ENCODE data around the gene PFDN4. TPM values are rescaled to one million over a fixed set of nuclear protein-coding genes. Genes with fewer than 3 reads are reported as not detected.
"Not testable (repeated sequence)": the region's sequence is repeated elsewhere in the genome, so short reads cannot be mapped to it uniquely, and the experiment has no call there.

PFDN4 gene
- total RNA-seq, 1 donor from 2014 or later: 83.5 TPM

DNA sequence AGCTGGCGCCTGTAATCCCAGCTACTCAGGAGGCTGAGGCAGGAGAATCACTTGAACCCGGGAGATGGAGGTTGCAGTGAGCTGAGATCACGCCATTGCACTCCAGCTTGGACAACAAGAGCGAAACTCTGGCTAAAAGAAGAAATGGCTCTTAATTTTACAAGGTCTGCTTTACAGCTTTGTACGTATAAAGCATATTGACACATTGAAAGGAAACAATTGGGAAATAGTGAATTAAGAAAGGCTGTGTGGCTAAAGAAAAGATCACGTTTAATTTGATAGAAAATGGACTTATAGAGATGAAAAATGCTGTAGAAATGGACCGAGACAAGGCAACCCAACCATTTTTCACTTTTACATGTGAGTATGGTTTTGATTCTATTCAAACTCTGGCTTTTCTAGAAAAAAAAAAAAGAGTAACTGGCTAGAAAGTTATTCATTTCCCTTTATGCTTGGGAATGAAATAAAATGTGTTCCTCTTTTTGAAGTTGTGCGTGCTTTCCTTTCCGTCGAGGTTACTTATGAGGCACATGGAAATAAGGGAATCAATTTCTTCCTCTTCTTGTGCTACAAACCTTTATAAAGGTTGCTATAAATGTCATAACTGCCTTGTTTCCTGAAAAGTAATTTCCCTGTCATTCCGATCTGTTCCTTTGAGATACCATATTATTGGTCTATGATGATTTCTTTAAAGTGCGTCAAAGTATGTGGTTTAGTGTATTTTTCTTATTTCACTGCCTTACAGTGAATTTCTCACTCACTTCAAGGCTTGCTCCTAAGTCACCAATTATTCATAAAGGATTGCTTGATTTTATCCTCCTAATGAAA lies 29.4 kb downstream of the PFDN4 start:
- no peak for FAIRE-seq
- Histone ChIP-seq H3K36me3 (ENCODE audit: control insufficient read depth, insufficient read depth, low read length) (no peaks in the 10 kb centered on the region), H3K4me3 (ENCODE audit: low read depth, low read length) (no peak overlapping the region), H3K27me3 (ENCODE audit: control insufficient read depth, insufficient read depth, low read length) (no peaks in the 10 kb centered on the region)
- no peak for DNase-seq (ENCODE audit: low read depth)
- TF ChIP-seq, protein P1, sequence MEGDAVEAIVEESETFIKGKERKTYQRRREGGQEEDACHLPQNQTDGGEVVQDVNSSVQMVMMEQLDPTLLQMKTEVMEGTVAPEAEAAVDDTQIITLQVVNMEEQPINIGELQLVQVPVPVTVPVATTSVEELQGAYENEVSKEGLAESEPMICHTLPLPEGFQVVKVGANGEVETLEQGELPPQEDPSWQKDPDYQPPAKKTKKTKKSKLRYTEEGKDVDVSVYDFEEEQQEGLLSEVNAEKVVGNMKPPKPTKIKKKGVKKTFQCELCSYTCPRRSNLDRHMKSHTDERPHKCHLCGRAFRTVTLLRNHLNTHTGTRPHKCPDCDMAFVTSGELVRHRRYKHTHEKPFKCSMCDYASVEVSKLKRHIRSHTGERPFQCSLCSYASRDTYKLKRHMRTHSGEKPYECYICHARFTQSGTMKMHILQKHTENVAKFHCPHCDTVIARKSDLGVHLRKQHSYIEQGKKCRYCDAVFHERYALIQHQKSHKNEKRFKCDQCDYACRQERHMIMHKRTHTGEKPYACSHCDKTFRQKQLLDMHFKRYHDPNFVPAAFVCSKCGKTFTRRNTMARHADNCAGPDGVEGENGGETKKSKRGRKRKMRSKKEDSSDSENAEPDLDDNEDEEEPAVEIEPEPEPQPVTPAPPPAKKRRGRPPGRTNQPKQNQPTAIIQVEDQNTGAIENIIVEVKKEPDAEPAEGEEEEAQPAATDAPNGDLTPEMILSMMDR (IDR thresholded peaks at IDR 0.05; ENCODE audit: insufficient read depth, low read length, severe bottlenecking): no peak

DNA sequence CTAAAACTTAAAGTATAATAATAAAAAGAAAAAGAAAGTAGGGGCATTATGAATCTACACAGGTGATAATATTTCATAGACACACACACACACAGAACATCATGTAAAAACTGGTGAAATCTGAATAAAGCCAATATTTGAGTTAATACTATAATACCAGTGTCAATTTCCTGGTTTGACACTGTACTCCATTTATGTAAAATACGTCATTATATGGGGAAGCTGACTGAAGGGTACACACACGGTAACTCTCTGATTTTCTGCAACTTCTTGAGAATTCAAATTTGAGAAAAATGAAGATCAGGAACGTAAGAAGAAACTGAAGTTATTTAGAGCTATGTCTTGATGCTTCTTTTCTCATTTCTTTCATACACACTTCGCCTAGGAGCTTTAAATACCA lies 36.2 kb downstream of the PFDN4 start:
- TF ChIP-seq, protein P1 (IDR thresholded peaks at IDR 0.05; ENCODE audit: insufficient read depth, low read length, severe bottlenecking): no peak
- Histone ChIP-seq H3K27me3 (ENCODE audit: control insufficient read depth, insufficient read depth, low read length) (no peaks in the 10 kb centered on the region), H3K4me3 (ENCODE audit: low read depth, low read length) (no peak overlapping the region), H3K36me3 (ENCODE audit: control insufficient read depth, insufficient read depth, low read length) (no peaks in the 10 kb centered on the region)
- DNase-seq (ENCODE audit: low read depth) (no peak), FAIRE-seq (no peak)

DNA sequence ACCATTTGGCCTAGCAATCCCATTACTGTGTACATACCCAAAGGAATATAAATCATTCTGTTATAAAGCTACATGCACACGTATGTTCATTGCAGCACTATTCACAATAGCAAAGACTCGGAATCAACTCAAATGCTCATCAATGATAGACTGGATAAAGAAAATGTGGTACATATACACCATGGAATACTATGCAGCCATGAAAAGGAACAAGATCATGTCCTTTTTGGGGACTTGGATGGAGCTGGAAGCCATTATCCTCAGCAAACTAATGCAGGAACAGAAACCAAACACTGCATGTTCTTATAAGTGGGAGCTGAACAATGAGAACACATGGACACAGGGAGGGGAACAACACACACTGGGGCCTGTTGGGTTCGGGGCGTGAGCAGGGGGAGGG lies 40.8 kb downstream of the PFDN4 start:
- not testable (repeated sequence) for FAIRE-seq; H3K27me3 ChIP-seq (ENCODE audit: control insufficient read depth, insufficient read depth, low read length); H3K36me3 ChIP-seq (ENCODE audit: control insufficient read depth, insufficient read depth, low read length); DNase-seq (ENCODE audit: low read depth); H3K4me3 ChIP-seq (ENCODE audit: low read depth, low read length)

DNA sequence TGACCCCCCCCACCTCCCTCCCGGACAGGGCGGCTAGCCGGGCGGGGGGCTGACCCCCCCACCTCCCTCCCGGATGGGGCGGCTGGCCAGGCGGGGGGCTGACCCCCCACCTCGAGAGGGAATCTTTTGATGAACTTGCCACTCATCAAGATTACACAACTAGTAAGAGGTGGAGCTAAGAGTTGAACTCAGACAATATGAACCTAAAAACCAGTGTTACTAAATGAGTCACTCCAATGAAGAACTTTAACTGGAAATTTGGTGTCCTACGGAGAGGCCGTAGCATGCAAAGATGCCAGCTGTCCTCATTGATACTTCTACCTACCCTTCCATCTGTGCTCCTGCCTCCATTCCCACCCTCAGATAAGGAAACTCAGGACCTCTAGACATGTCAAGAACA lies 42.8 kb downstream of the PFDN4 start:
- DNase-seq (ENCODE audit: low read depth) (peak; percentile 27), FAIRE-seq (no peak)
- no peaks in the 10 kb centered on the region for H3K27me3 ChIP-seq (ENCODE audit: control insufficient read depth, insufficient read depth, low read length)
- no peaks in the 10 kb centered on the region for H3K36me3 ChIP-seq (ENCODE audit: control insufficient read depth, insufficient read depth, low read length)
- TF ChIP-seq, protein P1 (IDR thresholded peaks at IDR 0.05; ENCODE audit: insufficient read depth, low read length, severe bottlenecking): no peak
- H3K4me3 ChIP-seq (ENCODE audit: low read depth, low read length): no peak overlapping the region

DNA sequence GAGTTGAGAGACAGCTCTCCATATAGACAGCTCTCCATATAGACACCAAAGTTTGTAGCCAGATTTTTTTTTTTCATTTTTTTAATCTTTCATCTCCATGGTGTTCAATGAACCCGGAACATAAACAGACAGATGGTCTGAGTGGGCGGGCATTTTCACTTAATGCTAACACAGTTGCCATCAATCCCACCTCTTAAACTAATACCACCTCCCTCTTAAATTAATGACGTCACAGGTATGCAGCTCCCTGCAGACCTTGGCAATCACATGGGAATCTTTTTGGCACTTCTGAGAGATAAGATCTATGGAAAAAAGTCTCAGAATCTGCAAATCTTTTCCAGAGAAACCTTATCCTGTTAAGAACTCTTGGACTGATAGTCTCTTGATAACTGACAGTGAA lies 43.2 kb downstream of the PFDN4 start:
- Histone ChIP-seq H3K27me3 (ENCODE audit: control insufficient read depth, insufficient read depth, low read length) (no peaks in the 10 kb centered on the region), H3K36me3 (ENCODE audit: control insufficient read depth, insufficient read depth, low read length) (no peaks in the 10 kb centered on the region), H3K4me3 (ENCODE audit: low read depth, low read length) (no peak overlapping the region)
- DNase-seq (ENCODE audit: low read depth): no peak
- no peak for FAIRE-seq
- TF ChIP-seq, protein P1 (IDR thresholded peaks at IDR 0.05; ENCODE audit: insufficient read depth, low read length, severe bottlenecking): no peak

DNA sequence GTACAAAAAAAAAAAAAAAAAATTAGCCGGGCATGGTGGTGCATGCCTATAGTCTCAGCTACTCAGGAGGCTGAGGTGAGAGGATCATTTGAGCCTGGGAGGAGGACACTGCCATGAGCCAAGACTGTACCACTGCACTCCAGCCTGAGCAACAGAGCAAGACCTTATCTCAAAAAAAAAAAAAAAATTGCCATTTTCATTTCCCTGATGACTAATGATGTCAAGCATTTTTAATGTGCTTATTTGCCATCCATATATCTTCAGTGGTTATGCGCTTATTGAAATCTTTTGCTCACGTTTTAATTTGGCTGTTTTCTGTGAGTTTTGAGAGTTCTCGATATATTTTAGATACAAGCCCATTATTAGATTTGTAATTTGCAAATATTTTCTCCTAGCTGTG lies 46.7 kb downstream of the PFDN4 start:
- Histone ChIP-seq H3K36me3 (ENCODE audit: control insufficient read depth, insufficient read depth, low read length) (no peaks in the 10 kb centered on the region), H3K27me3 (ENCODE audit: control insufficient read depth, insufficient read depth, low read length) (no peaks in the 10 kb centered on the region), H3K4me3 (ENCODE audit: low read depth, low read length) (no peak overlapping the region)
- peak; percentile 35 for DNase-seq (ENCODE audit: low read depth)
- no peak for FAIRE-seq
- TF ChIP-seq, protein P1 (IDR thresholded peaks at IDR 0.05; ENCODE audit: insufficient read depth, low read length, severe bottlenecking): no peak

Measured in bronchial epithelial cell (primary cell).